ENCODE results near the gene SLC30A4.

SLC30A4 gene

GRCh38 chr15:45498701-45499100 is 23.9 kb downstream of the SLC30A4 start:
- Histone ChIP-seq H3K27ac (ENCODE audit: low read length) (no peak overlapping the region), H3K27me3 (ENCODE audit: control insufficient read depth, insufficient read depth, low read length) (no peaks in the 10 kb centered on the region), H3K9me3 (ENCODE audit: control insufficient read depth, low read depth, low read length) (no peaks in the 10 kb centered on the region), H3K4me1 (ENCODE audit: control insufficient read depth, low read depth, low read length) (no peaks in the 10 kb centered on the region), H3K36me3 (ENCODE audit: control insufficient read depth, low read depth, low read length) (no peaks in the 10 kb centered on the region), H3K9ac (ENCODE audit: low read length) (no peak overlapping the region), H3K4me3 (ENCODE audit: low read length) (no peak overlapping the region)

GRCh38 chr15:45497261-45497660 is 25.3 kb downstream of the SLC30A4 start:
- H3K4me3 ChIP-seq (ENCODE audit: low read length): no peak overlapping the region
- no peaks in the 10 kb centered on the region for H3K36me3 ChIP-seq (ENCODE audit: control insufficient read depth, low read depth, low read length)
- H3K27ac ChIP-seq (ENCODE audit: low read length): no peak overlapping the region
- H3K27me3 ChIP-seq (ENCODE audit: control insufficient read depth, insufficient read depth, low read length): no peaks in the 10 kb centered on the region
- no peak overlapping the region for H3K9ac ChIP-seq (ENCODE audit: low read length)
- H3K9me3 ChIP-seq (ENCODE audit: control insufficient read depth, low read depth, low read length): no peaks in the 10 kb centered on the region
- no peaks in the 10 kb centered on the region for H3K4me1 ChIP-seq (ENCODE audit: control insufficient read depth, low read depth, low read length)

GRCh38 chr15:45496658-45497057 is 25.9 kb downstream of the SLC30A4 start:
- H3K4me3 ChIP-seq (ENCODE audit: low read length): no peak overlapping the region
- H3K9me3 ChIP-seq (ENCODE audit: control insufficient read depth, low read depth, low read length): no peaks in the 10 kb centered on the region
- H3K27ac ChIP-seq (ENCODE audit: low read length): no peak overlapping the region
- H3K4me1 ChIP-seq (ENCODE audit: control insufficient read depth, low read depth, low read length): no peaks in the 10 kb centered on the region
- H3K27me3 ChIP-seq (ENCODE audit: control insufficient read depth, insufficient read depth, low read length): no peaks in the 10 kb centered on the region
- no peak overlapping the region for H3K9ac ChIP-seq (ENCODE audit: low read length)
- no peaks in the 10 kb centered on the region for H3K36me3 ChIP-seq (ENCODE audit: control insufficient read depth, low read depth, low read length)

DNA sequence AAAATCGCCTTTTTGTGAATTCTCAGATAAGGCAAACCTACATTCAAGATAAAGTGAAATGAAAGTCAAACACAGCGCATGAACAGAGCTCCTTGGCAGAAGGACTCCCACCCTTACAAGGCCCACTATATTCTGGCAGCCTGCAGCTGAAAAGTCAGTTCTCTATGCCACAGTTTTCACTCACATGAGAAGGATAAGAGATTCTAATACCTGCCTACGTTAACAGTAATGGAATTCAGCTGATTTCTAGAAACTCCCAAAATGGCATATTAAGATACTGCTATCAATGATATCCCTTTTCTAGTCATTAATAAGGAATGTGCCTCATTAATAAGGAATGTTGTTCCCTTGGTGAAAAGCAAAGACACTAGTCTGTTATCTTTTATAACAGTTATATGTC is 27.0 kb downstream of the SLC30A4 start:
- no peak overlapping the region for H3K27ac ChIP-seq (ENCODE audit: low read length)
- no peaks in the 10 kb centered on the region for H3K27me3 ChIP-seq (ENCODE audit: control insufficient read depth, insufficient read depth, low read length)
- H3K36me3 ChIP-seq (ENCODE audit: control insufficient read depth, low read depth, low read length): no peaks in the 10 kb centered on the region

GRCh38 chr15:45489690-45490238 is 32.8 kb downstream of the SLC30A4 start:
- Histone ChIP-seq H3K27ac (ENCODE audit: low read length) (no peak overlapping the region), H3K4me3 (ENCODE audit: low read length) (no peak overlapping the region), H3K9ac (ENCODE audit: low read length) (no peak overlapping the region), H3K4me1 (ENCODE audit: control insufficient read depth, low read depth, low read length) (no peaks in the 10 kb centered on the region), H3K9me3 (ENCODE audit: control insufficient read depth, low read depth, low read length) (no peaks in the 10 kb centered on the region), H3K36me3 (ENCODE audit: control insufficient read depth, low read depth, low read length) (no peaks in the 10 kb centered on the region), H3K27me3 (ENCODE audit: control insufficient read depth, insufficient read depth, low read length) (peaks cover 6% of the 10 kb centered on the region)

More for the DNA sequence above, 27.0 kb downstream of the SLC30A4 start:
- Histone ChIP-seq H3K9me3 (ENCODE audit: control insufficient read depth, low read depth, low read length) (no peaks in the 10 kb centered on the region), H3K9ac (ENCODE audit: low read length) (no peak overlapping the region), H3K4me1 (ENCODE audit: control insufficient read depth, low read depth, low read length) (no peaks in the 10 kb centered on the region), H3K4me3 (ENCODE audit: low read length) (no peak overlapping the region)

DNA sequence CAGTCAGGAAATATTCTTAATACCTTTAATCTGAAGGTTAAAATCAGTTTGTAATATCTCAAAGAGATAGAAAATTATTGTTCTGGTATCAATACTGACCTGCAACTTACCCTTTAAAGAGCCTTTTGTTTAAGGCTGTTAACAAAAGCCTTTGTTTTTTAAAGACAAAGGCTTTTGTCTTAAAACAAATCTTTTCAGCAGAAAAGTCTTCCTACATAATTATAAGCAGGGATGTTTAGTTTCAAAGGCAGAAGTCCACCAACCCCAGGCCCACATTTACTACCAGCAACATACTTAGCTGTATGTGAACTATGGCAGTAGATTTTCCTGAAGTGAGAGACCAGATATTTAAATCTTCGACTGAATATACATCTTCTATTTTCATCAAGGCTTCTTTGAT is 36.2 kb downstream of the SLC30A4 start:
- Histone ChIP-seq H3K9ac (ENCODE audit: low read length) (no peak overlapping the region), H3K4me1 (ENCODE audit: control insufficient read depth, low read depth, low read length) (peaks cover 4% of the 10 kb centered on the region), H3K9me3 (ENCODE audit: control insufficient read depth, low read depth, low read length) (no peaks in the 10 kb centered on the region), H3K4me3 (ENCODE audit: low read length) (no peak overlapping the region), H3K27me3 (ENCODE audit: control insufficient read depth, insufficient read depth, low read length) (peaks cover 29% of the 10 kb centered on the region), H3K27ac (ENCODE audit: low read length) (no peak overlapping the region), H3K36me3 (ENCODE audit: control insufficient read depth, low read depth, low read length) (no peaks in the 10 kb centered on the region)

GRCh38 chr15:45481135-45481534 is 41.4 kb downstream of the SLC30A4 start:
- H3K9ac ChIP-seq (ENCODE audit: low read length): no peak overlapping the region
- H3K27ac ChIP-seq (ENCODE audit: low read length): no peak overlapping the region
- H3K4me3 ChIP-seq (ENCODE audit: low read length): no peak overlapping the region
- no peaks in the 10 kb centered on the region for H3K36me3 ChIP-seq (ENCODE audit: control insufficient read depth, low read depth, low read length)
- peaks cover 11% of the 10 kb centered on the region for H3K4me1 ChIP-seq (ENCODE audit: control insufficient read depth, low read depth, low read length)
- H3K27me3 ChIP-seq (ENCODE audit: control insufficient read depth, insufficient read depth, low read length): peaks cover 74% of the 10 kb centered on the region
- H3K9me3 ChIP-seq (ENCODE audit: control insufficient read depth, low read depth, low read length): no peaks in the 10 kb centered on the region

GRCh38 chr15:45476410-45476809 is 46.1 kb downstream of the SLC30A4 start:
- H3K4me1 ChIP-seq (ENCODE audit: control insufficient read depth, low read depth, low read length): peaks cover 8% of the 10 kb centered on the region
- H3K27me3 ChIP-seq (ENCODE audit: control insufficient read depth, insufficient read depth, low read length): peaks cover 93% of the 10 kb centered on the region
- H3K9ac ChIP-seq (ENCODE audit: low read length): no peak overlapping the region
- no peak overlapping the region for H3K27ac ChIP-seq (ENCODE audit: low read length)
- H3K4me3 ChIP-seq (ENCODE audit: low read length): no peak overlapping the region
- H3K9me3 ChIP-seq (ENCODE audit: control insufficient read depth, low read depth, low read length): no peaks in the 10 kb centered on the region
- H3K36me3 ChIP-seq (ENCODE audit: control insufficient read depth, low read depth, low read length): no peaks in the 10 kb centered on the region

DNA sequence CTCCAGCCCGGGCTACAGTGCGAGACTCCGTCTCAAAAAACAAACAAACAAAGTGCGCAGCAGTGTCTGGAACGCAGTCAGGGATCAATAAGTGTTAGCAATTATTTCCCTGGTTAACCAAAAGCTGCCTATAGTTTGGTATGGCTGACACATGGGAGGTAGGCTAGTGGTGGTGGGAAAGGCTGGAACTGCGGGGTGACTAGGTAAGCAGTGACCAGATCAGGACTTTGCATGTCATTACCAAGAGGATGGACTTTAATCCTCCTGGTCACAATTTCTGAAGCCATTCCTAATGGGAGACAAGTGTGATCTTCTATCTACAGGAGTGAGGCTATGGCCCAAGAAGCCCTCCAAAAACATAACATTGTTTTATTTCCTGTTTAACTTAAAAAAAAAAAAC is 47.8 kb downstream of the SLC30A4 start:
- H3K36me3 ChIP-seq (ENCODE audit: control insufficient read depth, low read depth, low read length): no peaks in the 10 kb centered on the region
- no peak overlapping the region for H3K4me3 ChIP-seq (ENCODE audit: low read length)
- no peaks in the 10 kb centered on the region for H3K9me3 ChIP-seq (ENCODE audit: control insufficient read depth, low read depth, low read length)
- peaks cover 93% of the 10 kb centered on the region for H3K27me3 ChIP-seq (ENCODE audit: control insufficient read depth, insufficient read depth, low read length)
- no peak overlapping the region for H3K9ac ChIP-seq (ENCODE audit: low read length)
- H3K4me1 ChIP-seq (ENCODE audit: control insufficient read depth, low read depth, low read length): no peaks in the 10 kb centered on the region
- H3K27ac ChIP-seq (ENCODE audit: low read length): no peak overlapping the region

DNA sequence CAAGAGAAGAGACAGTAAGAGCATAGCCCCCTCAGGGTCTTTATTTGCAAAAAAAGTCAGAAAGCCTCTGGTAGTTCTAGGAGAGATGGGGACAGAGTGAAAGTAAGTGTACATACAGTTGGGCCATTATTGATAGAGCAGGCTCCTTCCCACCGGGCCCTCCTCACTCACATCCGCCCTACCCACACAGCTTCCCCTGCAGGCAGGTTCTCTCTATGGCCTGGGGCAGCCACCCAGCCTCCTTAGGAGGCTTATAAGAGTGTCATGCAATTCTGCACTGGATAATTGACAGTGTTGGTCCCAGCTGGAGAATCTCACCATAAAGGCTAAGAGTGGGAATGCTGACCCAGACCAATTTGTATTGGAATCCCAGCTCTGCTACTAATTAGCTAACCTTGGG is 49.5 kb downstream of the SLC30A4 start:
- Histone ChIP-seq H3K27me3 (ENCODE audit: control insufficient read depth, insufficient read depth, low read length) (peaks cover 96% of the 10 kb centered on the region), H3K4me1 (ENCODE audit: control insufficient read depth, low read depth, low read length) (no peaks in the 10 kb centered on the region), H3K27ac (ENCODE audit: low read length) (no peak overlapping the region), H3K36me3 (ENCODE audit: control insufficient read depth, low read depth, low read length) (no peaks in the 10 kb centered on the region), H3K9me3 (ENCODE audit: control insufficient read depth, low read depth, low read length) (no peaks in the 10 kb centered on the region), H3K4me3 (ENCODE audit: low read length) (no peak overlapping the region), H3K9ac (ENCODE audit: low read length) (no peak overlapping the region)

- H3K4me3 ChIP-seq (ENCODE audit: low read length): no peak overlapping the region
- H3K4me1 ChIP-seq (ENCODE audit: control insufficient read depth, low read depth, low read length): no peaks in the 10 kb centered on the region
- H3K9ac ChIP-seq (ENCODE audit: low read length): no peak overlapping the region
- no peaks in the 10 kb centered on the region for H3K36me3 ChIP-seq (ENCODE audit: control insufficient read depth, low read depth, low read length)
- H3K27me3 ChIP-seq (ENCODE audit: control insufficient read depth, insufficient read depth, low read length): peaks cover 100% of the 10 kb centered on the region
- H3K27ac ChIP-seq (ENCODE audit: low read length): no peak overlapping the region
- H3K9me3 ChIP-seq (ENCODE audit: control insufficient read depth, low read depth, low read length): no peaks in the 10 kb centered on the region
These were observed 51.4 kb downstream of the SLC30A4 start for GRCh38 chr15:45471151-45471550.

GRCh38 chr15:45469441-45469840 is 53.1 kb downstream of the SLC30A4 start:
- peaks cover 96% of the 10 kb centered on the region for H3K27me3 ChIP-seq (ENCODE audit: control insufficient read depth, insufficient read depth, low read length)
- no peak overlapping the region for H3K27ac ChIP-seq (ENCODE audit: low read length)
- no peaks in the 10 kb centered on the region for H3K4me1 ChIP-seq (ENCODE audit: control insufficient read depth, low read depth, low read length)

More at GRCh38 chr15:45469441-45469840, 53.1 kb downstream of the SLC30A4 start:
- no peaks in the 10 kb centered on the region for H3K36me3 ChIP-seq (ENCODE audit: control insufficient read depth, low read depth, low read length)
- H3K9me3 ChIP-seq (ENCODE audit: control insufficient read depth, low read depth, low read length): no peaks in the 10 kb centered on the region
- no peak overlapping the region for H3K9ac ChIP-seq (ENCODE audit: low read length)
- no peak overlapping the region for H3K4me3 ChIP-seq (ENCODE audit: low read length)

Measured in iPS-18a (cell line).